IMR-90 (cell line): ENCODE results near the gene CFD. TPM values are rescaled to one million over a fixed set of nuclear protein-coding genes. Genes with fewer than 3 reads are reported as not detected.

Experiments used
- CHD1 ChIP-seq: IDR thresholded peaks from 2 replicates; pipeline ENCODE4 v1.6.1; 2012; ENCODE audit warnings: low read depth, low read length, improper control_type of control experiment
- POLR2A ChIP-seq: IDR thresholded peaks from 2 replicates; pipeline ENCODE4 v1.6.1; 2012; ENCODE audit warnings: mild to moderate bottlenecking, low read depth, low read length
- RAD21 ChIP-seq: IDR thresholded peaks from 2 replicates; pipeline ENCODE4 v1.6.1; 2012; ENCODE audit warnings: low read length, improper control_type of control experiment
- SMC3 ChIP-seq: fragments of 150-350 bp; IDR thresholded peaks from 2 replicates; pipeline ENCODE4 v1.6.1; 2016; ENCODE audit warnings: low read depth, mild to moderate bottlenecking, antibody characterized with exemption, low read length, moderate library complexity
- USF2 ChIP-seq: fragments of 150-350 bp; IDR thresholded peaks from 2 replicates; pipeline ENCODE4 v1.6.1; 2017; ENCODE audit warnings: mild to moderate bottlenecking, antibody characterized with exemption, low read length, low read depth
- polyA plus RNA-seq, 3 experiments: library from polyadenylated mRNA; depleted of rRNA; stranded (reverse); fragments of >200 nt; gene quantifications; 2 replicates each; pipeline ENCODE4 v1.2.3, GENCODE V29; 2012; ENCODE audit warnings: low replicate concordance in 1 of 3
- total RNA-seq: library from RNA; depleted of rRNA; stranded (reverse); fragments of >200 nt; gene quantifications from 2 replicates; pipeline ENCODE4 v1.2.3, GENCODE V29; 2012

The CFD gene
- total and polyA plus RNA-seq, 2 of the 4 experiments (the other 2 are of a cell fraction): 1.4 to 2.8 TPM

GRCh38 chr19:815079-815774 is 44.2 kb upstream of the CFD start (continued):
- TF ChIP-seq CHD1 (no peak), RAD21 (no peak), SMC3 (no peak), USF2 (no peak), POLR2A (no peak; the same call in 1 of the 2 replicates)
